Measurements from ENCODE around the gene TRIO.
A peak's percentile ranks its signal among the peaks of the same experiment; 100 is the strongest.

Gene TRIO

GRCh38 chr5:14136228-14136627 is 6.9 kb upstream of the TRIO start:
- H3K4me3 ChIP-seq (ENCODE audit: low read depth, low read length), result no peak overlapping the region
- no peak for TF ChIP-seq CTCF (IDR thresholded peaks at IDR 0.05)
- H3K79me2 ChIP-seq, result no peaks in the 10 kb centered on the region
- H3K4me2 ChIP-seq (ENCODE audit: low read length), result no peak overlapping the region
- H3K9me3 ChIP-seq (ENCODE audit: control insufficient read depth, low read length), result no peaks in the 10 kb centered on the region
- H3K9ac ChIP-seq, result no peak overlapping the region
- no peaks in the 10 kb centered on the region for H3K36me3 ChIP-seq (ENCODE audit: control insufficient read depth, insufficient read depth, low read length)
- H3K27ac ChIP-seq, result no peak overlapping the region
- H3K4me1 ChIP-seq, result no peaks in the 10 kb centered on the region
- no peak overlapping the region for H2AFZ ChIP-seq
- H3K27me3 ChIP-seq (ENCODE audit: control insufficient read depth, insufficient read depth, low read length), result no peaks in the 10 kb centered on the region

GRCh38 chr5:14138608-14139540 is 4.3 kb upstream of the TRIO start:
- Histone ChIP-seq H3K27me3 (ENCODE audit: control insufficient read depth, insufficient read depth, low read length) (no peaks in the 10 kb centered on the region), H3K27ac (no peak overlapping the region), H3K4me2 (ENCODE audit: low read length) (no peak overlapping the region), H3K79me2 (no peaks in the 10 kb centered on the region), H3K4me1 (no peaks in the 10 kb centered on the region), H3K9me3 (ENCODE audit: control insufficient read depth, low read length) (no peaks in the 10 kb centered on the region), H3K36me3 (ENCODE audit: control insufficient read depth, insufficient read depth, low read length) (no peaks in the 10 kb centered on the region), H3K9ac (no peak overlapping the region), H2AFZ (no peak overlapping the region), H3K4me3 (ENCODE audit: low read depth, low read length) (no peak overlapping the region)
- TF ChIP-seq CTCF (IDR thresholded peaks at IDR 0.05), result no peak

- no peak overlapping the region for H2AFZ ChIP-seq
- H3K9me3 ChIP-seq (ENCODE audit: control insufficient read depth, low read length), result no peaks in the 10 kb centered on the region
- H3K4me2 ChIP-seq (ENCODE audit: low read length), result no peak overlapping the region
- H3K36me3 ChIP-seq (ENCODE audit: control insufficient read depth, insufficient read depth, low read length), result no peaks in the 10 kb centered on the region
- H3K79me2 ChIP-seq, result peaks cover 2% of the 10 kb centered on the region
- no peak overlapping the region for H3K27ac ChIP-seq
- no peak for TF ChIP-seq CTCF (IDR thresholded peaks at IDR 0.05)
- H3K27me3 ChIP-seq (ENCODE audit: control insufficient read depth, insufficient read depth, low read length), result no peaks in the 10 kb centered on the region
- no peak overlapping the region for H3K9ac ChIP-seq
- peaks cover 8% of the 10 kb centered on the region for H3K4me1 ChIP-seq
- H3K4me3 ChIP-seq (ENCODE audit: low read depth, low read length), result no peak overlapping the region
These were observed 1.4 kb upstream of the TRIO start for GRCh38 chr5:14141764-14142163.

- no peaks in the 10 kb centered on the region for H3K27me3 ChIP-seq (ENCODE audit: control insufficient read depth, insufficient read depth, low read length)
- peak overlapping the region; percentile 100 for H2AFZ ChIP-seq
- H3K36me3 ChIP-seq (ENCODE audit: control insufficient read depth, insufficient read depth, low read length), result no peaks in the 10 kb centered on the region
- peak overlapping the region; percentile 74 for H3K27ac ChIP-seq
- peak overlapping the region; percentile 73 for H3K4me2 ChIP-seq (ENCODE audit: low read length)
- H3K4me3 ChIP-seq (ENCODE audit: low read depth, low read length), result peak overlapping the region; percentile 67
- H3K9me3 ChIP-seq (ENCODE audit: control insufficient read depth, low read length), result no peaks in the 10 kb centered on the region
- no peak for TF ChIP-seq CTCF (IDR thresholded peaks at IDR 0.05)
- peaks cover 8% of the 10 kb centered on the region for H3K4me1 ChIP-seq
- H3K9ac ChIP-seq, result peak overlapping the region; percentile 39
- peaks cover 5% of the 10 kb centered on the region for H3K79me2 ChIP-seq
These were observed 828 bp upstream of the TRIO start for GRCh38 chr5:14142202-14142826.
